ENCODE measurements around the gene UBE2E2.

UBE2E2 gene

GRCh38 chr3:23242106-23242505, 39.0 kb downstream of the UBE2E2 start:
- DNase-seq = no peak

- DNase-seq = no peak
Observed at GRCh38 chr3:23244324-23245041, 41.4 kb downstream of the UBE2E2 start.

GRCh38 chr3:23246651-23247050, 43.5 kb downstream of the UBE2E2 start:
- DNase-seq = no peak

- DNase-seq = no peak
Observed at GRCh38 chr3:23248594-23249131, 45.5 kb downstream of the UBE2E2 start.

GRCh38 chr3:23249961-23250360, 46.8 kb downstream of the UBE2E2 start:
- no peak for DNase-seq

- no peak for DNase-seq
Observed at GRCh38 chr3:23252122-23252521, 49.0 kb downstream of the UBE2E2 start.

GRCh38 chr3:23253214-23253613, 50.1 kb downstream of the UBE2E2 start:
- no peak for DNase-seq

GRCh38 chr3:23254282-23254681, 51.2 kb downstream of the UBE2E2 start:
- DNase-seq = no peak

- DNase-seq = no peak
Observed at GRCh38 chr3:23254835-23255234, 51.7 kb downstream of the UBE2E2 start.

- no peak for DNase-seq
Observed at GRCh38 chr3:23256741-23257435, 53.8 kb downstream of the UBE2E2 start.

GRCh38 chr3:23258110-23258509, 55.0 kb downstream of the UBE2E2 start:
- no peak for DNase-seq

- no peak for DNase-seq
Observed at GRCh38 chr3:23259515-23259914, 56.4 kb downstream of the UBE2E2 start.

- no peak for DNase-seq
Observed at GRCh38 chr3:23262766-23263165, 59.6 kb downstream of the UBE2E2 start.

GRCh38 chr3:23263796-23264195, 60.7 kb downstream of the UBE2E2 start:
- DNase-seq = no peak

- DNase-seq = no peak
Observed at GRCh38 chr3:23264413-23264812, 61.3 kb downstream of the UBE2E2 start.

- no peak for DNase-seq
Observed at GRCh38 chr3:23270423-23270822, 67.3 kb downstream of the UBE2E2 start.

GRCh38 chr3:23271876-23272741, 69.0 kb downstream of the UBE2E2 start:
- no peak for DNase-seq

GRCh38 chr3:23272820-23273219, 69.7 kb downstream of the UBE2E2 start:
- DNase-seq = no peak

- DNase-seq = no peak
Observed at GRCh38 chr3:23275061-23275460, 71.9 kb downstream of the UBE2E2 start.

- no peak for DNase-seq
Observed at GRCh38 chr3:23275814-23276213, 72.7 kb downstream of the UBE2E2 start.

GRCh38 chr3:23276913-23277658, 74.0 kb downstream of the UBE2E2 start:
- no peak for DNase-seq

GRCh38 chr3:23277688-23278087, 74.6 kb downstream of the UBE2E2 start:
- no peak for DNase-seq

- DNase-seq = no peak
Observed at GRCh38 chr3:23283625-23284024, 80.5 kb downstream of the UBE2E2 start.

Measured in NCI-H1092 (cell line).